K562 (cell line): ENCODE results near the gene PHOX2A.

Source experiments
- BACH1 ChIP-seq: fragments of 200-800 bp; sonication (Bioruptor generic); IDR thresholded peaks from 2 replicates; pipeline ENCODE4 v1.6.1; 2016; ENCODE audit warnings: missing genetic modification characterization, missing compliant biosample characterization
- CREB1 ChIP-seq, 2 experiments: sonication (generic) in 1 of 2; formaldehyde crosslinking in 1 of 2; IDR thresholded peaks; 2 replicates each; pipeline versions ENCODE4 v1.6.1 to v1.8.0; 2012 to 2022; ENCODE audit warnings: inconsistent platforms in 1 of 2, mild to moderate bottlenecking in 1 of 2, missing genetic modification reagents in 1 of 2, moderate library complexity in 1 of 2
- EP300 ChIP-seq: IDR thresholded peaks from 2 replicates; pipeline ENCODE4 v1.6.1; 2012; ENCODE audit warnings: low read length, improper control_type of control experiment
- FOXA3 ChIP-seq, 2 experiments: fragments of 450-650 bp in 1 of 2; sonication (generic) in 1 of 2; formaldehyde crosslinking; IDR thresholded peaks in 1 of 2; conservative IDR thresholded peaks in 1 of 2; 2 replicates each; pipeline versions ENCODE4 v1.4.0 to v1.8.0; 2020 to 2022; ENCODE audit warnings: mild to moderate bottlenecking in 2 of 2, missing genetic modification reagents in 1 of 2
- KAT7 ChIP-seq: sonication (generic); formaldehyde crosslinking; IDR thresholded peaks from 2 replicates; pipeline ENCODE4 v1.8.0; 2022; ENCODE audit warnings: missing genetic modification reagents, mild to moderate bottlenecking, borderline replicate concordance
- POLR2AphosphoS5 ChIP-seq: IDR thresholded peaks from 2 replicates; pipeline ENCODE4 v1.6.1; 2011; ENCODE audit warnings: mild to moderate bottlenecking, low read depth, low read length, moderate library complexity; ENCODE audit not compliant: control insufficient read depth, insufficient read depth
- POLR2H ChIP-seq: IDR thresholded peaks from 2 replicates; pipeline ENCODE4 v1.6.1; 2016; ENCODE audit warnings: missing genetic modification characterization, low read depth, mild to moderate bottlenecking, control low read depth, missing compliant biosample characterization, moderate library complexity
- RBM22 ChIP-seq: fragments of 200-400 bp; formaldehyde crosslinking; IDR thresholded peaks from 2 replicates; pipeline ENCODE4 v1.6.1; 2018; ENCODE audit warnings: low read length, low read depth; ENCODE audit not compliant: poor library complexity, severe bottlenecking
- ZNF224 ChIP-seq: sonication (generic); formaldehyde crosslinking; IDR thresholded peaks from 2 replicates; pipeline ENCODE4 v1.8.0; 2022; ENCODE audit warnings: mild to moderate bottlenecking, missing genetic modification reagents
- TF ChIP-seq, protein P1 (sequence below): fragments of 450-650 bp; IDR thresholded peaks from 2 replicates; pipeline ENCODE4 v1.7.1; 2018; ENCODE audit warnings: mild to moderate bottlenecking, low read depth; ENCODE audit not compliant: partially characterized antibody
- TF ChIP-seq, protein P2 (sequence below), 3 experiments: IDR thresholded peaks in 2 of 3; conservative IDR thresholded peaks in 1 of 3; 2 replicates each; pipeline ENCODE4 v1.5.1; 2011 to 2012; ENCODE audit warnings: low read length in 3 of 3, mild to moderate bottlenecking in 3 of 3, control low read depth in 2 of 3, improper control_type of control experiment in 1 of 3, inconsistent platforms in 1 of 3, low read depth in 1 of 3, mixed read lengths in 1 of 3, moderate library complexity in 1 of 3; ENCODE audit not compliant: insufficient read depth in 2 of 3
- TF ChIP-seq, protein P3 (sequence below): fragments of 200-800 bp; sonication (Bioruptor generic); IDR thresholded peaks from 2 replicates; pipeline ENCODE4 v1.6.1; 2017; ENCODE audit warnings: missing genetic modification characterization, missing compliant biosample characterization
- TF ChIP-seq, protein P4 (sequence below): sonication (generic); formaldehyde crosslinking; IDR thresholded peaks from 2 replicates; pipeline ENCODE4 v1.8.1; 2023; ENCODE audit warnings: mild to moderate bottlenecking, missing genetic modification reagents

DNA sequence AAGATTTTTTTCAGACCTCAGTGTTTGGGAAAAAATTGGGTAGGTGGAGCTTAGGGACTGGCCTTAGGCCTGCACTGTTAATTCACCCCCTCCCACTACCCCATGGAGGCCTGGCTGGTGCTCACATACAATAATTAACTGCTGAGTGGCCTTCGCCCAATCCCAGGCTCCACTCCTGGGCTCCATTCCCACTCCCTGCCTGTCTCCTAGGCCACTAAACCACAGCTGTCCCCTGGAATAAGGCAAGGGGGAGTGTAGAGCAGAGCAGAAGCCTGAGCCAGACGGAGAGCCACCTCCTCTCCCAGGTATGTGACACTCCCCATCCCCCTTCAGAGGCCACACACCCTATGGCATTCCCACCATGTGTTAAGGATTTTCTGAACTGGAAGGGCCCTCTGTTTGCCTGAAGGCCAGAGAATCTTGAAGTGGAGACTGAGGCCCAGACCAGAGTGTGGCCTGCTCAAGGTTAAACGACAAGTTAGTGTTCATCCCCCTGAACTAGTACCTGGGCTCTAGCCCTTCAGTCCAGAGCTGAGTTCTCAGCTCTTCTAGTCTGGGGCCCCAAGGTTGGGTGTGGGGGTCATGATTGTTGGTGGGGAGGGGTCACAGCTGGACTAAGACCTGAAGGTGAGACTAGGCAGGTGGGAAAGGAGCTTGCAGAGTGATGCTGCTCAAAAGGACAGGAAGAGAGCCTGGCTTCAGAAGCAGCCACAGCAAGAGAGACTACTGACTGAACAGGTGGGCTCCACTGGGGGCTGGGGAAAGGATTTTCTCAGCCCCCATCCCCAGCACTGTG, 54.3 kb downstream of the PHOX2A start:
- TF ChIP-seq RBM22 = no peak
- TF ChIP-seq POLR2H (tag) = no peak
- TF ChIP-seq KAT7 (CRISPR knock-in tag) = no peak
- TF ChIP-seq, protein P1, sequence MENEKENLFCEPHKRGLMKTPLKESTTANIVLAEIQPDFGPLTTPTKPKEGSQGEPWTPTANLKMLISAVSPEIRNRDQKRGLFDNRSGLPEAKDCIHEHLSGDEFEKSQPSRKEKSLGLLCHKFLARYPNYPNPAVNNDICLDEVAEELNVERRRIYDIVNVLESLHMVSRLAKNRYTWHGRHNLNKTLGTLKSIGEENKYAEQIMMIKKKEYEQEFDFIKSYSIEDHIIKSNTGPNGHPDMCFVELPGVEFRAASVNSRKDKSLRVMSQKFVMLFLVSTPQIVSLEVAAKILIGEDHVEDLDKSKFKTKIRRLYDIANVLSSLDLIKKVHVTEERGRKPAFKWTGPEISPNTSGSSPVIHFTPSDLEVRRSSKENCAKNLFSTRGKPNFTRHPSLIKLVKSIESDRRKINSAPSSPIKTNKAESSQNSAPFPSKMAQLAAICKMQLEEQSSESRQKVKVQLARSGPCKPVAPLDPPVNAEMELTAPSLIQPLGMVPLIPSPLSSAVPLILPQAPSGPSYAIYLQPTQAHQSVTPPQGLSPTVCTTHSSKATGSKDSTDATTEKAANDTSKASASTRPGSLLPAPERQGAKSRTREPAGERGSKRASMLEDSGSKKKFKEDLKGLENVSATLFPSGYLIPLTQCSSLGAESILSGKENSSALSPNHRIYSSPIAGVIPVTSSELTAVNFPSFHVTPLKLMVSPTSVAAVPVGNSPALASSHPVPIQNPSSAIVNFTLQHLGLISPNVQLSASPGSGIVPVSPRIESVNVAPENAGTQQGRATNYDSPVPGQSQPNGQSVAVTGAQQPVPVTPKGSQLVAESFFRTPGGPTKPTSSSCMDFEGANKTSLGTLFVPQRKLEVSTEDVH = no peak
- TF ChIP-seq, protein P2, sequence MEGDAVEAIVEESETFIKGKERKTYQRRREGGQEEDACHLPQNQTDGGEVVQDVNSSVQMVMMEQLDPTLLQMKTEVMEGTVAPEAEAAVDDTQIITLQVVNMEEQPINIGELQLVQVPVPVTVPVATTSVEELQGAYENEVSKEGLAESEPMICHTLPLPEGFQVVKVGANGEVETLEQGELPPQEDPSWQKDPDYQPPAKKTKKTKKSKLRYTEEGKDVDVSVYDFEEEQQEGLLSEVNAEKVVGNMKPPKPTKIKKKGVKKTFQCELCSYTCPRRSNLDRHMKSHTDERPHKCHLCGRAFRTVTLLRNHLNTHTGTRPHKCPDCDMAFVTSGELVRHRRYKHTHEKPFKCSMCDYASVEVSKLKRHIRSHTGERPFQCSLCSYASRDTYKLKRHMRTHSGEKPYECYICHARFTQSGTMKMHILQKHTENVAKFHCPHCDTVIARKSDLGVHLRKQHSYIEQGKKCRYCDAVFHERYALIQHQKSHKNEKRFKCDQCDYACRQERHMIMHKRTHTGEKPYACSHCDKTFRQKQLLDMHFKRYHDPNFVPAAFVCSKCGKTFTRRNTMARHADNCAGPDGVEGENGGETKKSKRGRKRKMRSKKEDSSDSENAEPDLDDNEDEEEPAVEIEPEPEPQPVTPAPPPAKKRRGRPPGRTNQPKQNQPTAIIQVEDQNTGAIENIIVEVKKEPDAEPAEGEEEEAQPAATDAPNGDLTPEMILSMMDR (IDR thresholded peaks at IDR 0.05 in 2 of 3, conservative IDR thresholded peaks at IDR 0.05 in 1 of 3; ENCODE audit: insufficient read depth in 2 of 3, low read depth in 1 of 3, low read length in 3 of 3) = no peak
- TF ChIP-seq FOXA3 (CRISPR knock-in tag; conservative IDR thresholded peaks at IDR 0.05 in 1 of 2, IDR thresholded peaks at IDR 0.05 in 1 of 2) = no peak
- TF ChIP-seq EP300 = no peak
- TF ChIP-seq, protein P3, sequence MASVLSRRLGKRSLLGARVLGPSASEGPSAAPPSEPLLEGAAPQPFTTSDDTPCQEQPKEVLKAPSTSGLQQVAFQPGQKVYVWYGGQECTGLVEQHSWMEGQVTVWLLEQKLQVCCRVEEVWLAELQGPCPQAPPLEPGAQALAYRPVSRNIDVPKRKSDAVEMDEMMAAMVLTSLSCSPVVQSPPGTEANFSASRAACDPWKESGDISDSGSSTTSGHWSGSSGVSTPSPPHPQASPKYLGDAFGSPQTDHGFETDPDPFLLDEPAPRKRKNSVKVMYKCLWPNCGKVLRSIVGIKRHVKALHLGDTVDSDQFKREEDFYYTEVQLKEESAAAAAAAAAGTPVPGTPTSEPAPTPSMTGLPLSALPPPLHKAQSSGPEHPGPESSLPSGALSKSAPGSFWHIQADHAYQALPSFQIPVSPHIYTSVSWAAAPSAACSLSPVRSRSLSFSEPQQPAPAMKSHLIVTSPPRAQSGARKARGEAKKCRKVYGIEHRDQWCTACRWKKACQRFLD (CRISPR knock-in tag) = no peak
- TF ChIP-seq POLR2AphosphoS5 = no peak
- TF ChIP-seq CREB1 (IDR thresholded peaks at IDR 0.05) = no peak
- no peak for TF ChIP-seq CREB1 (CRISPR knock-in tag; IDR thresholded peaks at IDR 0.05)
- TF ChIP-seq BACH1 (tag) = no peak
- TF ChIP-seq, protein P4, sequence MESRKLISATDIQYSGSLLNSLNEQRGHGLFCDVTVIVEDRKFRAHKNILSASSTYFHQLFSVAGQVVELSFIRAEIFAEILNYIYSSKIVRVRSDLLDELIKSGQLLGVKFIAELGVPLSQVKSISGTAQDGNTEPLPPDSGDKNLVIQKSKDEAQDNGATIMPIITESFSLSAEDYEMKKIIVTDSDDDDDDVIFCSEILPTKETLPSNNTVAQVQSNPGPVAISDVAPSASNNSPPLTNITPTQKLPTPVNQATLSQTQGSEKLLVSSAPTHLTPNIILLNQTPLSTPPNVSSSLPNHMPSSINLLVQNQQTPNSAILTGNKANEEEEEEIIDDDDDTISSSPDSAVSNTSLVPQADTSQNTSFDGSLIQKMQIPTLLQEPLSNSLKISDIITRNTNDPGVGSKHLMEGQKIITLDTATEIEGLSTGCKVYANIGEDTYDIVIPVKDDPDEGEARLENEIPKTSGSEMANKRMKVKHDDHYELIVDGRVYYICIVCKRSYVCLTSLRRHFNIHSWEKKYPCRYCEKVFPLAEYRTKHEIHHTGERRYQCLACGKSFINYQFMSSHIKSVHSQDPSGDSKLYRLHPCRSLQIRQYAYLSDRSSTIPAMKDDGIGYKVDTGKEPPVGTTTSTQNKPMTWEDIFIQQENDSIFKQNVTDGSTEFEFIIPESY = no peak
- no peak for TF ChIP-seq ZNF224 (CRISPR knock-in tag)
